Measurements from ENCODE around the gene CLTC. TPM values are rescaled to one million over a fixed set of nuclear protein-coding genes. Genes with fewer than 3 reads are reported as not detected.

CLTC gene
- total RNA-seq, 1 experiment from 2014 or later: 286 TPM

GRCh38 chr17:59723607-59724006 lies 103.9 kb downstream of the CLTC start:
- DNase-seq (ENCODE audit: low read depth): no peak

GRCh38 chr17:59725691-59726090 lies 106.0 kb downstream of the CLTC start:
- DNase-seq (ENCODE audit: low read depth): no peak

- no peak for DNase-seq (ENCODE audit: low read depth)
These were observed 108.3 kb downstream of the CLTC start for GRCh38 chr17:59727817-59728533.

- DNase-seq (ENCODE audit: low read depth): no peak
These were observed 110.7 kb downstream of the CLTC start for GRCh38 chr17:59730268-59730834.

GRCh38 chr17:59733697-59734096 lies 114.0 kb downstream of the CLTC start:
- DNase-seq (ENCODE audit: low read depth): no peak

- DNase-seq (ENCODE audit: low read depth): no peak
These were observed 114.5 kb downstream of the CLTC start for GRCh38 chr17:59734226-59734625.

- no peak for DNase-seq (ENCODE audit: low read depth)
These were observed 117.6 kb downstream of the CLTC start for GRCh38 chr17:59737324-59737723.

GRCh38 chr17:59743842-59744241 lies 124.1 kb downstream of the CLTC start:
- no peak for DNase-seq (ENCODE audit: low read depth)

GRCh38 chr17:59745040-59745439 lies 125.3 kb downstream of the CLTC start:
- DNase-seq (ENCODE audit: low read depth): no peak

Other genes starting within 250 kb of the CLTC start
- gene DHX40, start 54.3 kb upstream of the CLTC start, total RNA-seq (2014; rRNA removed; shearing (Covaris generic)): 40.5 and 43.7 TPM in 2 replicates
- gene PTRH2, start 87.5 kb downstream of the CLTC start, total RNA-seq (2014; rRNA removed; shearing (Covaris generic)): 19.1 and 30.6 TPM in 2 replicates
- gene VMP1, start 87.8 kb downstream of the CLTC start, total RNA-seq (2014; rRNA removed; shearing (Covaris generic)): 211 and 212 TPM in 2 replicates